IPS-18a (cell line): ENCODE results near the gene PLGRKT.
"Not testable (repeated sequence)": the region's sequence is repeated elsewhere in the genome, so short reads cannot be mapped to it uniquely, and the experiment has no call there.

Experiments
- H3K27ac ChIP-seq: one replicate; pipeline ENCODE4 v1.5.1; 2013; ENCODE audit warnings: low read length
- H3K27me3 ChIP-seq: one replicate; pipeline ENCODE4 v1.6.1; 2013; ENCODE audit warnings: mild to moderate bottlenecking, low read length; ENCODE audit not compliant: control insufficient read depth, insufficient read depth
- H3K36me3 ChIP-seq: one replicate; pipeline ENCODE4 v1.6.1; 2013; ENCODE audit warnings: low read depth, low read length; ENCODE audit not compliant: control insufficient read depth
- H3K4me1 ChIP-seq: one replicate; pipeline ENCODE4 v1.6.1; 2013; ENCODE audit warnings: low read depth, low read length; ENCODE audit not compliant: control insufficient read depth
- H3K4me3 ChIP-seq: one replicate; pipeline ENCODE4 v1.5.1; 2013; ENCODE audit warnings: low read length
- H3K9ac ChIP-seq: one replicate; pipeline ENCODE4 v1.6.1; 2013; ENCODE audit warnings: mild to moderate bottlenecking, low read length, moderate library complexity
- H3K9me3 ChIP-seq: one replicate; pipeline ENCODE4 v1.6.1; 2013; ENCODE audit warnings: low read depth, low read length; ENCODE audit not compliant: control insufficient read depth

Gene PLGRKT, protein sequence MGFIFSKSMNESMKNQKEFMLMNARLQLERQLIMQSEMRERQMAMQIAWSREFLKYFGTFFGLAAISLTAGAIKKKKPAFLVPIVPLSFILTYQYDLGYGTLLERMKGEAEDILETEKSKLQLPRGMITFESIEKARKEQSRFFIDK

DNA sequence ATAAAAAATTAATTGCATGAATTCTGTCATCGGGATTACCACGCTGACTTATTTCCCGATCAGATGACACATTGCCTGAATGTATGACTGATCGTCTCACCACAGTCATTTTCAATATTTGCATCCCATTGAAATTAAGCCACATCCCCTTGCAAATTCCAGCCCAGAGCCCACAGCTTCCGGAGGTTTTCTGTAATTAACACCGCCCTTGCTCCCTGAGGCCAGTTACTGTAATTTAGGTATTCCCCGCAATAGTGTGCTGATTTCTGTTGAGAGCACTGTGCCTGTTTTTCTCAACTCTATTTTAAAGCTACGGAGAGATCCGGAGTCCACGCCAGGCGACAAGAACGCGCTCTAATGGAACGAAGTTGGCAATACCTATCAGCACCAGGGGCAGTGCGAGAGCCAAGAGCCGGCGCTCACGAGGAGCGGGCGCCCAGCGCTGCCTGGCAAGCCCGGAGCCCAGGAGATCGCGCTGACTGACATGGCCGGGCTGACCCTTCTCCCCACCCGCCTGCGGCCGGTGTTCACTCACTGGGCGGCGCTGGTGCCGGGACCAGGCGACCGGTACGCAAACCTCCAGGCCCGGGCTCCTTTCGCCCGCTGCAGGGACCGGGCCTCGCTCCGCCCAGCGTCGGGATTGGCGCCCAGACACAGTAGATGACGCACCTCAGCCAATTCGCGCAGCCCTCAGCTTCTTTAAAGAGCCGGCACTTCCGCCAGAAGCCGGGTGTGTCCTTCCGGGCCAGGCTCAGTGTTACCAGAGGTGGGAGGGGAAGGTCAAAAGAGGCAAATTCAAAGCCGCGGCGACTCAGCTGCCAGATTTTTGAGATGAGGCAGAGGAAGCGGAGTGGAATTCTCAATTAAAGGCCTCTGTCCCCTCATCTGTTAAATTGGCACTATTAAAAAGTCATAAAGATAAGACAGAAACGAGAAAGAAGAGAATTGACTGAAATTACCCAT lies at the start of gene PLGRKT:
TSS of gene PLGRKT (minus strand) at position 672 of the 963 bp plus-strand sequence. CDS start 5,948 bp downstream, outside the sequence.
- H3K9me3 ChIP-seq, result no peaks in the 10 kb centered on the region
- peaks cover 8% of the 10 kb centered on the region for H3K4me1 ChIP-seq
- H3K36me3 ChIP-seq, result peaks cover 6% of the 10 kb centered on the region
- H3K4me3 ChIP-seq, result peak within 1 kb of the TSS; percentile 98
- no peaks in the 10 kb centered on the region for H3K27me3 ChIP-seq
- H3K27ac ChIP-seq, result peak within 1 kb of the TSS; percentile 79
- H3K9ac ChIP-seq, result peak within 1 kb of the TSS; percentile 87

DNA sequence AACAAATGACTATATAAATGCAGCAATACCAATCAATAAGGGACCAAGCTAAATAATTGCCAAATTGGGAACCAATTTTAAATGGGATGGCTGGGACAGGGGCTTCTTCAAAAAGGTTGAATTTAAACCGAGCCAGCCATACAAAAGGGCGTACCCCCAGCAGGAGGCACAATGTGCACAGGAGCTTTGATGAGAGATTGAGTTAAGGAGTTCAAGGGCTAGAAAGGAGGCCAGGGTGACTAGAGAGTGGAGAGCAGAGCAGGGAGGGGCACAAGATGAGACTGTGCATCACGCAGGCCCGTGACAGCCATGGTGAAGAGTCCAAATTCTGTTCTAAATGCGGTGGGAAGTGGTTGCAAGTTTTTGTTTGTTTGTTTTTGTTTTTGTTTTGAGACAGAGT lies 49.3 kb upstream of the PLGRKT start:
- Histone ChIP-seq H3K27ac (no peak overlapping the region), H3K9me3 (no peaks in the 10 kb centered on the region), H3K4me1 (no peaks in the 10 kb centered on the region), H3K4me3 (no peak overlapping the region), H3K9ac (no peak overlapping the region), H3K36me3 (no peaks in the 10 kb centered on the region), H3K27me3 (no peaks in the 10 kb centered on the region)

DNA sequence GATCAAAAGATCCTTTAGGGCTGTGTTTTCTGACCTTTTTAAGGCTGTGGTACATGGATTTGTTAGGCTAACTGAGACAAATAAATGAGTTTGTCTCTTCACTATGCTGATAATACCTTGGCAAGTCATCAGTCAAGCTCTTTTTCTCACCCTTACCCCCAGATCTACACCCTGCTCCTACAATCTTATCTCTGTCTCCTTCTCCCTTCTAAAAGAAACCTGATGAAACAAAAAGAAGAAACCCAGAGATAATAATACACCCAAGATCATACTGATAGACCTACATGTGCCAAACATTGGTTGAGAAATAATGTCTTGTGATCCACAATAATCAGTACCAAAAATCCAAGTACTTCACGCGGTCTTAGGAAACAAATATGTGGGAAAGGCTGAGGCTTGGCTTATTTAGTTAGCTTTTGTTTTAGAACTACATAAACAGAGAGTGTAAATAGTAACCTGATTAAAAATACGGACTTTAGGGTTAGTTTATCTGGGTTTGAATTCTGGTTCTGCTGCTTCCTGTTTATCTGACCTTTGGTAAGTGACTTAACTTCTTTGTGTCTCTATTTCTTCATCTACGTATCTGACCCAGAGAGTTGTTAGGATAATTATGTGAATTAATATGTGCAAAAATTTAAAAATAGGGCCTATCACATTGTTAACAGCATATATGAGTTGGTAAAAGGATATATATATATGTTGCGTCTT lies 47.8 kb upstream of the PLGRKT start:
- no peak overlapping the region for H3K4me3 ChIP-seq
- no peaks in the 10 kb centered on the region for H3K27me3 ChIP-seq
- H3K27ac ChIP-seq, result no peak overlapping the region
- H3K9ac ChIP-seq, result no peak overlapping the region
- no peaks in the 10 kb centered on the region for H3K4me1 ChIP-seq
- H3K9me3 ChIP-seq, result no peaks in the 10 kb centered on the region
- no peaks in the 10 kb centered on the region for H3K36me3 ChIP-seq

DNA sequence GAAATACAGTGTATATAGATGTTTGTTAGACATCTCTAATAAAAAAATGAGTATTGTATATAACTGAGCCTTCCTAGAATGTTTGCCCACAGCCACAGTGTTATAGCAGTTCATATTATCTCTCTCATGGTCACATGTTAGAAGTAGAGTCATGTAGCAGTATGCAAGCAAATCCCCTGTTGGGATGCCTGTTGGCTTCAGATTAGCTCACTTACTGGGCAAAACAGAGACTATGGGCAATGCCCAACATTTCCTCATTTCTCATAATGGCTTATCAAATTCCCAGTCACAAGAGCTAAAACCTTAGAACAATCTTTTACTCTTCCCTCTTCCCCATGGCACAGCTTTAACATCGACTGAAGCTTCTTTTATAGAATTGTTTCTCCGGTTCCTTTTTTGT lies 45.6 kb upstream of the PLGRKT start:
- Histone ChIP-seq H3K9me3 (no peaks in the 10 kb centered on the region), H3K36me3 (no peaks in the 10 kb centered on the region), H3K27me3 (no peaks in the 10 kb centered on the region), H3K4me1 (no peaks in the 10 kb centered on the region), H3K27ac (no peak overlapping the region), H3K9ac (no peak overlapping the region), H3K4me3 (no peak overlapping the region)

DNA sequence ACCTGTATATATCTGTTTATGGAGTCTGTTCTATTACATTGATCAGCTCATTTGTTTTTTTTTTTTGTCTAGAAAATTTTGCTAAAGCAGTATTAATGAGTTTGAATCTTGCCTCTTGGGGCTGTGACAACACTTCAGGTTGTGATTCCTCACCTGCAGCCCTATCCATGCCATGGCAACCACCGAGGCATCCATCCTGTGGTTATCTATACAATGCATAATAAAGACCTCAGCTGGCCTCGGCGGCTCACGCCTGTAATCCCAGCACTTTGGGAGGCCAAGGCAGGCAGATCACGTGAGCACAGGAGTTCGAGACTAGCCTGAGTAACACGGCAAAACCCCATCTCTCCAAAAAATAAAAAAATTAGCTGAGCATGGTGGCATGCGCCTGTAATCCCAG lies 44.5 kb upstream of the PLGRKT start:
- Histone ChIP-seq H3K4me3 (no peak overlapping the region), H3K27ac (no peak overlapping the region), H3K9me3 (no peaks in the 10 kb centered on the region), H3K4me1 (no peaks in the 10 kb centered on the region), H3K36me3 (no peaks in the 10 kb centered on the region), H3K27me3 (no peaks in the 10 kb centered on the region), H3K9ac (no peak overlapping the region)

DNA sequence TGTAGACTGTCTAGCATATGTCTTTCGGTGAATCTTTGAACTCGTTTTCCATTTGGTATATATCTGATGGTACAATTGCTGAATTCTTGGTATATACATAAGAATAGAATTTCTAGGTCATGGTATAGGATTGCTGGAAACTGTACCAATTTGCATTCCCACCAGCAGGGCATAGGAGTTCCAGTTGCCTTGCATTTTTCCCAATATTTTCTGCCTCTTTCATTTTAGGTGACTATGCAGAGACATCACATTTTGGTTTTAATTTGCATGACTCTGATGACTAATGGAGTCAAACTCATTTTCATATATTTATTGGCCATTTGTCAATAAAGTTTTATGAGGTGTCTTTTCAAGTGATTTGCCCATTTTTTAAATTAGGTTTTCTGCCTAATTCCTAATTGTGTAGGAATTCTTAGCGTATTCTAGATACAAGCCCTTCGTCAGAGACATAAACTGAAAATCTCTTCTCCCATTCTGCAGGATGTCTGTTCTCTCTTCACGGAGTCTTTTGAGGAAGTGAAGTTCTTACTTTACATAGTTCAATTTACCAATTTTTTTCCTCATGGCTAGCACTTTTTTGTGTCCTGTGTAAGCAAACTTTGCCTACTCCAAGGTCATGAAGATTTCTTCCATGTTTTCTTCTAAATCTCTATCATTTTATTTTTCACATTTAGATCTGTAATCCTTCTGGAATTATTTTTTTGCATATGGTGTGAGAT lies 43.8 kb upstream of the PLGRKT start:
- Histone ChIP-seq H3K9ac (no peak overlapping the region), H3K4me1 (no peaks in the 10 kb centered on the region), H3K36me3 (no peaks in the 10 kb centered on the region), H3K27me3 (no peaks in the 10 kb centered on the region), H3K9me3 (no peaks in the 10 kb centered on the region), H3K4me3 (no peak overlapping the region), H3K27ac (no peak overlapping the region)

DNA sequence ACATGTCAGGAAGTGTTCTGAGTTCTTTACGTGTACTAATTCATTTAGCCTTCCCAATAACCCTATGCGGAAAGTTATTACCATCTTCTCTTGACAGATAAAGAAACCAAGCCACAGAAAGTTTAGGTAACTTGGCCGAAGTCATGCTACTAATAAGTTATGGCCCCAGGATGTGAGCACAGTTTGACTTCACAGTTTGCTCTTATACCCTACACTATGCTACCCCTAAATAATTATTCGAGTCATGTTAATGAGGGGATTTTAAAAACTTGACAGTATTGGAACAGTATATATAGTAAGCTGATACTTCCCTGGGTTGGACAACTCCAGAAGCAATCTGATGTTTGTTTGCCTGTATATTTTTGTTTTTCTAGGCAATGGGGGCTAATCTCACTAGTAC lies 43.2 kb upstream of the PLGRKT start:
- no peak overlapping the region for H3K4me3 ChIP-seq
- H3K36me3 ChIP-seq, result no peaks in the 10 kb centered on the region
- no peaks in the 10 kb centered on the region for H3K4me1 ChIP-seq
- H3K27ac ChIP-seq, result no peak overlapping the region
- H3K27me3 ChIP-seq, result no peaks in the 10 kb centered on the region
- H3K9me3 ChIP-seq, result no peaks in the 10 kb centered on the region
- no peak overlapping the region for H3K9ac ChIP-seq

DNA sequence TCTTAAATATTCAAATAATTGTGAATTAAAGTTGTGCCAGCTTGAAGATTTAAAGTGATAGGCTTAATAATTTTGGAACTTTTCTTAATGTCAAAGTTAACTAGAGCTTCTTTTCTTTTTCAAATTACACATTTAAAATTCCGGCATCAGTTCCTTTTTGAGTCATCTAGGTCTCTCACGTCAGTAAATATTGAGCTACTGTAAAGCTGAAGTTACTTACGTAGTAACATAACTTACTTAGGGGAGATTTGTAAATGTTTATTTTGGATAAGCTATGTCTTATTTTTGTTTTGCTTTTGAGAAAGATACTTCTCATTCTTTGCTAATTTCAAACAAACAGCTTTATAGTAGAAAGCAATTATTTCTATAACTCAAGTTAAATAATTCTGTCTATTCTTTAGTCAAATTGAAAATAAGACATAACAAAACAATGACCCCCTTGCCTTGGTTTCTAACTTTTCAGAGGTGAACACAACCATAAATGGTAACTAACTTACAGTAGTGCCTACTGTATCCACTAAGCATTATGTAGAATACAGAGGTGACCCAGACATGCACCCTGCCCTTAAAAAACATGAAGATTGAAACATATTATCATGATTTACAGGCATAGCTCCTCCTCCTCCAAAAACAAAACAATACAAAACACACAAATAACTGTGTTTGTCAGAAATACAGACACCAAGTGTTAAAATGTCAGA lies 42.4 kb upstream of the PLGRKT start:
- Histone ChIP-seq H3K9me3 (no peaks in the 10 kb centered on the region), H3K36me3 (no peaks in the 10 kb centered on the region), H3K27ac (no peak overlapping the region), H3K4me3 (no peak overlapping the region), H3K9ac (no peak overlapping the region), H3K4me1 (no peaks in the 10 kb centered on the region), H3K27me3 (no peaks in the 10 kb centered on the region)

DNA sequence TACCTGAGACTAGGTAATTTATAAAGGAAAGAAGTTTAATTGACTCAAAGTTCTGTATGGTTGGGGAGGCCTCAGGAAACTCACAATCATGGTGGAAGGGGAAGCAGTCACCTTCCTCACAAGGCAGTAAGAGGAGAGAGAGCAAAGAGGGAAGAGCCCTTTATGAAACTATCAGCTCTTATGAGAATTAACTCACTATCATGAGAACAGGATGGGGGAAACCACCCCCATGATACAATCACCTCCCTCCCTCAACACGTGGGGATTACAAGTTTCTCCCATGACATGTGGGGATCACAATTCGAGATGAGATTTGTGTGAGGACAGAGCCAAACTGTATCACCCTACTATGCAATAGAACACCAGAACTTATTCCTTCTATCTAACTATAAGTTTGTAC lies 40.5 kb upstream of the PLGRKT start:
- no peak overlapping the region for H3K9ac ChIP-seq
- H3K9me3 ChIP-seq, result no peaks in the 10 kb centered on the region
- H3K27ac ChIP-seq, result no peak overlapping the region
- no peak overlapping the region for H3K4me3 ChIP-seq
- no peaks in the 10 kb centered on the region for H3K27me3 ChIP-seq
- no peaks in the 10 kb centered on the region for H3K4me1 ChIP-seq
- no peaks in the 10 kb centered on the region for H3K36me3 ChIP-seq

DNA sequence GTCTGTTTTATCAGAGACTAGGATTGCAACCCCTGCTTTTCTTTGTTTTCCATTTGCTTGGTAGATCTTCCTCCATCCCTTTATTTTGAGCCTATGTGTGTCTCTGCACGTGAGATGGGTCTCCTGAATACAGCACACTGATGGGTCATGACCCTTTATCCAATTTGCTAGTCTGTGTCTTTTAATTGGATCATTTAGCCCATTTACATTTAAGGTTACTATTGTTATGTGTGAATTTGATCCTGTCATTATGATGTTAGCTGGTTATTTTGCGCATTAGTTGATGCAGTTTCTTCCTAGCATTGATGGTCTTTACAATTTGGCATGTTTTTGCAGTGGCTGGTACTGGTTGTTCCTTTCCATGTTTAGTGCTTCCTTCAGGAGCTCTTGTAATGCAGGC lies 37.9 kb upstream of the PLGRKT start:
- not testable (repeated sequence) for H3K9ac ChIP-seq, H3K36me3 ChIP-seq, H3K4me1 ChIP-seq

DNA sequence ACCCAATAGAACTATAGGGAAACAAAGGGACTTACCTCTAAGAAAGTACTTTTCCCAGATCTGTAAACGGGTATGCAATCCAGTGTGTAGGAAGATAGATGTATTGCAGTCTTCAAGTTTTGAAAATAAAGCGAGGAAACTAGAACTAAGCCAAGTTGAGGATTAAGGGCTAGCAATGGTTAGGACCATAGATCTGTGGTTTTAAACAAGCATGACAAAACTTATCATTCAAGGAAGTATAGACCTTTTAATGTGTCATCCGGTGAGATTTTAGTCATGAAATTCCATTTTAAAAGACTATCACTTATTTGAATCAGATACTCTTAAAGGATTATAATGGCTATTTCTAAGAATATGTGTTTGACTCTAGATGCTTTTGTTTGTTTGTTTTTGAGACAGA lies 33.1 kb upstream of the PLGRKT start:
- H3K9me3 ChIP-seq, result no peaks in the 10 kb centered on the region
- no peak overlapping the region for H3K27ac ChIP-seq
- H3K36me3 ChIP-seq, result no peaks in the 10 kb centered on the region
- no peaks in the 10 kb centered on the region for H3K4me1 ChIP-seq
- H3K27me3 ChIP-seq, result no peaks in the 10 kb centered on the region
- H3K9ac ChIP-seq, result no peak overlapping the region
- H3K4me3 ChIP-seq, result no peak overlapping the region

More for the DNA sequence above, 37.9 kb upstream of the PLGRKT start:
- not testable (repeated sequence) for H3K9me3 ChIP-seq, H3K27ac ChIP-seq, H3K4me3 ChIP-seq, H3K27me3 ChIP-seq
